Uterus (tissue), 4 donors: ENCODE data around the gene HLCS. TPM values are rescaled to one million over a fixed set of nuclear protein-coding genes. Genes with fewer than 3 reads are reported as not detected.

Experiments used
- DNase-seq, 2 donors: peaks; one replicate each; pipeline ENCODE4 v3.0.0-alpha.2; 2019 to 2020
- H3K27ac ChIP-seq, 2 donors: fragments of 200-600 bp; sonication (generic); 1 replicate in 1 of 2; 2 replicates in 1 of 2; pipeline ENCODE4 v1.5.1; 2016 to 2018
- H3K27me3 ChIP-seq, 2 donors: fragments of 200-600 bp; sonication (generic); one replicate each; pipeline ENCODE4 v1.5.1; 2018 to 2019; ENCODE audit warnings: control low read depth in 1 of 2
- H3K36me3 ChIP-seq, 2 donors: fragments of 200-600 bp; sonication (generic); one replicate each; pipeline ENCODE4 v1.5.1; 2019; ENCODE audit warnings: control low read depth in 1 of 2
- H3K4me1 ChIP-seq, 2 donors: fragments of 200-600 bp; sonication (generic); one replicate each; pipeline ENCODE4 v1.5.1; 2018 to 2019; ENCODE audit warnings: control low read depth in 1 of 2
- H3K4me3 ChIP-seq, 2 donors: fragments of 200-600 bp; sonication (generic); 1 replicate in 1 of 2; 2 replicates in 1 of 2; pipeline ENCODE4 v1.5.1; 2018 to 2019; ENCODE audit warnings: mild to moderate bottlenecking in 1 of 2
- H3K9me3 ChIP-seq, 2 donors: fragments of 200-600 bp; sonication (generic); one replicate each; pipeline ENCODE4 v1.5.1; 2019; ENCODE audit warnings: control low read depth in 1 of 2
- POLR2A ChIP-seq, 2 donors: fragments of 450-650 bp; IDR thresholded peaks; one replicate each; pipeline ENCODE4 v1.6.1; 2016; ENCODE audit warnings: antibody characterized with exemption in 2 of 2, mild to moderate bottlenecking in 1 of 2, moderate library complexity in 1 of 2
- intact Hi-C: fragments of 100-400 bp; cut with DNase I; formaldehyde crosslinking; loops from one replicate; pipeline ENCODE4 v1.15.1; 2023; ENCODE audit warnings: low total_unique reads
- total RNA-seq, 4 donors: library from RNA; depleted of rRNA in 3 of 4; stranded (reverse); fragments of >200 nt in 3 of 4; gene quantifications; one replicate each; pipeline versions ENCODE4 v1.1.0 to v1.2.4, GENCODE V29; 2014 to 2023
- TF ChIP-seq, protein P1 (sequence below), 4 experiments: fragments of 200-600 bp in 2 of 4; fragments of 450-650 bp in 2 of 4; sonication (generic) in 2 of 4; IDR thresholded peaks; one replicate each; pipeline ENCODE4 v1.5.1; 2016 to 2019; ENCODE audit warnings: antibody characterized with exemption in 4 of 4, mild to moderate bottlenecking in 2 of 4, moderate library complexity in 1 of 4
- donor health status: DM: yes; HTN: yes; CAD: no.

HLCS gene
- total RNA-seq, 4 donors from 2014 or later = 3.8 to 31.4 (median 15.4) TPM

DNA sequence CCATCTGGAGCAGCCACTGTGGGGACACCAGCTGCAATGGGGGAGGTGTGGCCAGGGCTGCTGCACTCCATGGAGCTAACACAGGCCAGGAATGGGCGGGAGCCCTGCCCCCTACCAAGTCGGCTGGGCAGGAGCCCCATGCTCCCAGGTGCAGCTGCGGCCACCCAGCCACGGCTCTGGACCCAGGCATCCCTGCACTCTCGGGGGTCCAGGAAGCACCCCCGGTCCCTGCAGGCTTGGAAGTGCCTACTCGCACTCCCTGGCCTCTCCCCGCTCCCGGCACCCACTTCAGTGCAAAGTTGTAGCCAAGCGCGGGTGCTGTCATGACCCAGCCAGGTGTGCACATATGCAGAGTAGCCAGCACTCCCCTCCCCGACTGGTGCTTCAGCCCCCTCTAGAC is 91.8 kb downstream of the HLCS start:
- H3K4me3 ChIP-seq = no peak overlapping the region
- DNase-seq = no peak
- no peaks in the 10 kb centered on the region for H3K27me3 ChIP-seq
- TF ChIP-seq, protein P1, sequence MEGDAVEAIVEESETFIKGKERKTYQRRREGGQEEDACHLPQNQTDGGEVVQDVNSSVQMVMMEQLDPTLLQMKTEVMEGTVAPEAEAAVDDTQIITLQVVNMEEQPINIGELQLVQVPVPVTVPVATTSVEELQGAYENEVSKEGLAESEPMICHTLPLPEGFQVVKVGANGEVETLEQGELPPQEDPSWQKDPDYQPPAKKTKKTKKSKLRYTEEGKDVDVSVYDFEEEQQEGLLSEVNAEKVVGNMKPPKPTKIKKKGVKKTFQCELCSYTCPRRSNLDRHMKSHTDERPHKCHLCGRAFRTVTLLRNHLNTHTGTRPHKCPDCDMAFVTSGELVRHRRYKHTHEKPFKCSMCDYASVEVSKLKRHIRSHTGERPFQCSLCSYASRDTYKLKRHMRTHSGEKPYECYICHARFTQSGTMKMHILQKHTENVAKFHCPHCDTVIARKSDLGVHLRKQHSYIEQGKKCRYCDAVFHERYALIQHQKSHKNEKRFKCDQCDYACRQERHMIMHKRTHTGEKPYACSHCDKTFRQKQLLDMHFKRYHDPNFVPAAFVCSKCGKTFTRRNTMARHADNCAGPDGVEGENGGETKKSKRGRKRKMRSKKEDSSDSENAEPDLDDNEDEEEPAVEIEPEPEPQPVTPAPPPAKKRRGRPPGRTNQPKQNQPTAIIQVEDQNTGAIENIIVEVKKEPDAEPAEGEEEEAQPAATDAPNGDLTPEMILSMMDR (IDR thresholded peaks at IDR 0.05) = no peak
- TF ChIP-seq POLR2A (IDR thresholded peaks at IDR 0.05) = no peak
- H3K4me1 ChIP-seq = no peaks in the 10 kb centered on the region
- no peaks in the 10 kb centered on the region for H3K36me3 ChIP-seq
- intact Hi-C loops = no loop called here
- no peaks in the 10 kb centered on the region for H3K9me3 ChIP-seq
- H3K27ac ChIP-seq = no peak overlapping the region

DNA sequence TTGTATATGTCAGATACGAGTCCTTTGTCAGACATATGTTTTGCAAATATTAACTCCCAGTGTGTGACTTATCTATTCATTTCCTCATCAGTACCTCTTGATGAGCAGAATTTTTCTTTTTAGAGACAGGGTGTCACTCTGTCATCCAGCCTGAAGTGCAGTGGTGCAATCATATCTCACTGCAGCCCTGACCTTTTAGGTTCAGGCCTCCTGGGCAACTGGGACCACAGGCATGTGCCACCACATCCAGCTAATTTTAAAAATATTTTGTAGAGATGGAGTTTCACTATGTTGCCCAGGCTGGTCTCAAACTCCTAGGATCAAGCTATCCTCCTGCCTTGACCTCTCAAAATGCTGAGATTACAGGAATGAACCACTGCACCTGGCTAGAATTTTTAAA is 93.0 kb downstream of the HLCS start:
- Histone ChIP-seq H3K9me3 (no peaks in the 10 kb centered on the region), H3K4me1 (no peaks in the 10 kb centered on the region), H3K27ac (no peak overlapping the region), H3K27me3 (no peaks in the 10 kb centered on the region), H3K36me3 (no peaks in the 10 kb centered on the region), H3K4me3 (no peak overlapping the region)
- intact Hi-C loops = no loop called here
- DNase-seq = no peak
- TF ChIP-seq, protein P1 (IDR thresholded peaks at IDR 0.05) = no peak
- TF ChIP-seq POLR2A (IDR thresholded peaks at IDR 0.05) = no peak

DNA sequence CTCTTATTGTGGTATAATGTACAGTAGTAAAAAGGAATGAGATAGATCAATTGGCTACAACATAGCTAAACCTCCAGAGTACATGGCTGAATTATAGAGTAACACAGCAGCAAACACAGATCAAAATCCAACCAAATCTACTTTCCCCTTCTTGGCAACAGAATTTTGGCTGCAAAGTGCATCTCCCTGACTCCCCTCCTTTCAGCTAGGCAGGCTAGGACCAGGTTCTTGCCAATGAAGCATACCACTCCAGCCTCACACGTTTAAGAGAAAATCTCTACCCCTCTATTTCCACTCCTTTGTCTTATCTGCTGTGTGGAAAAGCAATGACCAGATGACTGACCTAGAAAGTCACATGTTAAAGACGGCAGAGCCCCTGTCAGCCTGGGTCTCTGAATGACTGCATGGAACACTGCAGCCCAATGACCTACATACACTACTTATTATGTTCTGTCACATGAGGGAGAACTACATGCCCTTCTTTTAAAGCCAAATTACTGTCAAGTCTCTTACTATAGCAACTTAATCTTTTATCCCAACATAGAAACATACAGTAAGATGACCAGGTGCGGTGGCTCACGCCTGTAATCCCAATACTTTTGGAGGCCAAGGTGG is 99.1 kb downstream of the HLCS start:
- intact Hi-C loops = no loop called here
- TF ChIP-seq POLR2A (IDR thresholded peaks at IDR 0.05) = no peak
- TF ChIP-seq, protein P1 (IDR thresholded peaks at IDR 0.05) = no peak
- Histone ChIP-seq H3K36me3 (no peaks in the 10 kb centered on the region), H3K9me3 (no peaks in the 10 kb centered on the region), H3K27me3 (no peaks in the 10 kb centered on the region), H3K4me3 (no peak overlapping the region), H3K4me1 (no peaks in the 10 kb centered on the region), H3K27ac (no peak overlapping the region)
- no peak for DNase-seq

DNA sequence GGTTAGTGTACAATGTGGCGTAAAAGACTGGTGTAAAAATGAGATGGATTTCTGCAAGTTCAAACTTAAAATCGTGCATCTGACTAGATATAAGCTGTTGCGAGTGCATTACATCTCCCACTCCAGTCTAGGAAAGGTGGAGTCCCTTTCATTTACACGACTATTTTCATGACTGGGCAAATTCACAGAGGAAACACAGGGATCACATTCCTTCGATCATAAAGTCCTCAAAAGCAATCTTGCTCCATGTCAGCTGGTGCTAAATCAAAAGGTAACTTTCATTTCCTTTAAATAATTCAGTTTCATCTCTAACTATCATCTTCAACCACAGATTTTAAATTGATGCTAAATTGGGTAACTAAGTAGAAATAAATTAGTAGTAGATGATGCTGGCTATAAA is 100.0 kb downstream of the HLCS start:
- no peaks in the 10 kb centered on the region for H3K4me1 ChIP-seq
- no peak for DNase-seq

DNA sequence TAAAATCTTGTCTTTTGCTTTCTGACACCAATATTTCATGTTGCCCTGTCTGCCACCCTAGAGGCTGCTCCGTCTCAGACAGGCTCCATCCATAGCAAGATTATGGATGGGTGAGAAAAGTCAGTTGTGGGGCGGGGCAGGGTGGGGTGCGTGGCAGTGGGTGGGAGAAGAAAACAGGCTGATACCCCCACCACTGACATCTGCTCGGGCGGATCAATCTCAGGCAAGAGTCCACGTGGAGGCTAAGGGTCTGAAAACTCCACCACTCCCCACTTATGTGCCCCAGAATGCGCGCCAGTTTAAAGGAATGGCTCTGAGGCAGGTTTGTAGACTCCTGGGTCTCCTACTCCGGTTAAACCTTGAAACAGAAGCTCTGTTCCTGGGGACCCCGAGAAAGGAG is 101.5 kb downstream of the HLCS start:
- Histone ChIP-seq H3K4me3 (no peak overlapping the region), H3K27me3 (no peaks in the 10 kb centered on the region), H3K4me1 (no peaks in the 10 kb centered on the region), H3K36me3 (no peaks in the 10 kb centered on the region), H3K9me3 (no peaks in the 10 kb centered on the region), H3K27ac (no peak overlapping the region)
- no peak for TF ChIP-seq POLR2A (IDR thresholded peaks at IDR 0.05)
- TF ChIP-seq, protein P1 (IDR thresholded peaks at IDR 0.05) = no peak
- DNase-seq = no peak
- intact Hi-C loops = no loop called here

More for the DNA sequence above, 100.0 kb downstream of the HLCS start:
- Histone ChIP-seq H3K9me3 (no peaks in the 10 kb centered on the region), H3K4me3 (no peak overlapping the region), H3K27me3 (no peaks in the 10 kb centered on the region), H3K27ac (no peak overlapping the region), H3K36me3 (no peaks in the 10 kb centered on the region)
- intact Hi-C loops = no loop called here
- TF ChIP-seq POLR2A (IDR thresholded peaks at IDR 0.05) = no peak
- TF ChIP-seq, protein P1 (IDR thresholded peaks at IDR 0.05) = no peak
